Measurements from ENCODE around the gene CNN1.
A peak's percentile ranks its signal among the peaks of the same experiment; 100 is the strongest.
"Not testable (repeated sequence)": the region's sequence is repeated elsewhere in the genome, so short reads cannot be mapped to it uniquely, and the experiment has no call there.

The CNN1 gene

GRCh38 chr19:11566164-11566563 lies 27.5 kb downstream of the CNN1 start:
- DNase-seq: no peak

- DNase-seq: no peak
Observed at GRCh38 chr19:11570039-11570462, 31.4 kb downstream of the CNN1 start.

DNA sequence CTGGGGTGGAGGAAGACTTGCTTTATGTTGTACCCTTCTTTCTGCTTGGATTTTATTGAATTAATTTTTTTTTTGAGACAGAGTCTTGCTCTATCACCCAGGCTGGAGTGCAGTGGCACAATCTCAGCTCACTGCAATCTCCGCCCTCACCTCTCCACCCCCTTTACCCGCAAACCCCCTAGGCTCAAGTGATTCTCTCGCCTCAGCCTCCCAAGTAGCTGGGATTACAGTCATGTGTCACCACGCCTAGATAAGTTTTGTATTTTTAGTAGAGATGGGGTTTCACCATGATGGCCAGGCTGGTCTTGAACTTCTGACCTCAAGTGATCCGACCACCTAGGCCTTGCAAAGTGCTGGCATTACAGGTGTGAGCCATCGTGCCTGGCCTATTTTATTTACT lies 34.7 kb downstream of the CNN1 start:
- DNase-seq: not testable (repeated sequence)

DNA sequence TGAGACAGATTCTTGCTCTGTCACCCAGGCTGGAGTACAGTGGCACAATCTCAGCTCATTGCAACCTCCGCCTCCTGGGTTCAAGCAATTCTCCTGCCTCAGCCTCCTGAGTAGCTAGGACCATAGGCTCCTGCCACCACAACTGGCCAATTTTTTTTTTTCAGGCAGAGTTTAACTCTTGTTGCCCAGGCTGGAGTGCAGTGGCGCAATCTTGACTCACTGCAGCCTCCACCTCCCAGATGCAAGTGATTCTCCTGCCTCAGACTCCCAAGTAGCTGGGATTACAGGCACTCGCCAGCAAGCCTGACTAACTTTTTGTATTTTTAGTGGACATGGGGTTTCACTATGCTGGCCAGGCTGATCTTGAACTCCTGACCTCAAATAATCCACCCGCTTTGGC lies 35.1 kb downstream of the CNN1 start:
- DNase-seq: not testable (repeated sequence)

- DNase-seq: no peak
Observed at GRCh38 chr19:11574689-11575088, 36.0 kb downstream of the CNN1 start.

GRCh38 chr19:11576227-11576626 lies 37.6 kb downstream of the CNN1 start:
- no peak for DNase-seq

GRCh38 chr19:11577451-11578257 lies 39.0 kb downstream of the CNN1 start, which contains the start of gene ACP5:
ACP5 (minus strand) TSS chr19:11577645; CDS start chr19:11577317, 328 bp downstream.
- no peak for DNase-seq

DNA sequence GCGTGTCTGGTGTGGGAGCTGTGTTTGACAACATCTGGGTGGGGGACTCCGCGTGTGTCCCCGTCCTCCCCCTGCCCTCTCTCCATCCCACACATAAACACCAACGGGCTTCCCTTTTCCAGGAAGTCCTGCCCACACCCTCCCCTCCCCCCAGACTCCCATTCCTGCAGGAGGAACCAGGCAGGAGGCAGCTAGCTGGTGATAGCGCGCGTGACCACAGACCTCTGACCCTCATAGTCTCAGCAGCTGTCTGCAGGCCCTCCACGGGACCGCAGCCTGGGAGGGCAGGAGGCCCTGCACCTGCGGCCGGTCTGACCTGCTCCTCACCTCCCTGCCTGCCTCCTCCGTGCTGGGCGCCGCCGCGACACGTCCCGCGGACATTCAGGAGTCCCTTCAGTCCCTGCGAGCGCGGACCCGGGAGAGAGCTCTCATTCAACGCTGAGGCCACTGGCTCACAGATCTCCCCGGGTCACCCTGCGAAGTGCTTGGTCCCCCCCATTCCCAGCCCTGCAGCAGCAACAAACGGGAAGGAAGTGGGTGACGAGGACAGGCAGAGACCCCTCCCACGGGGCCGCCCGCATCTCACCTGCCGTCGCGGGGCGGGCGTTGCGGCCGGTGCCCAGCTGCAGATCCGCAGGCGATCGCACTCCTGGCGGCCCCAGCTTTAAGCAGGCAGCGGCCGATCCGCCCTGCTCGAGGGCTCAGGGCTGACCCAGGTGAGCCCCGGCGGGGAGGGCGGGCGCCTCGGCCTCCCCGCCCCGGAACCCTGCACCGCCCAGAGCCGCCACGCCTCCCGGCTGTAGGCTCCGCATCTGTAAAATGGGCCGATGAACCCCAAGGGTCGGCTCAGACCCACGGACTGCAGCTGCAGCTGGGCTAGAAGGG lies 39.8 kb downstream of the CNN1 start:
- DNase-seq: no peak

DNA sequence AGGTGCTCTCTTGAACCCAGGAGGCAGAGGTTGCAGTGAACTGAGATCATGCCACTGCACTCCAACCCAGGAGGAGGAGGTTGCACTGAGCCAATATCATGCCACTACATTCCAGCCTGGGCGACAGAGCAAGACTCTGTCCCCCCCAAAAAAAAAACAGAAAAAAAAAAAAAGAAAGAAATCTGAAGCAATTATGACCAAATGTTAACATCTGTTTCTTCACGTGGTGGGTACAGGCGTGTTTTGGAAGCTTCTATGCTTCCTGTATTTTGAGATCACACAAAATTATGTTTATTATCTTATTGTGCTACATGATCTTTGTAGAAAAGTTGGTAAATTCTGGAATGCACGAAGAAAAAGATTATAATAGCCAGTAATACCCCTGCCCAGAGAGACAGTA lies 41.5 kb downstream of the CNN1 start:
- DNase-seq: no peak

DNA sequence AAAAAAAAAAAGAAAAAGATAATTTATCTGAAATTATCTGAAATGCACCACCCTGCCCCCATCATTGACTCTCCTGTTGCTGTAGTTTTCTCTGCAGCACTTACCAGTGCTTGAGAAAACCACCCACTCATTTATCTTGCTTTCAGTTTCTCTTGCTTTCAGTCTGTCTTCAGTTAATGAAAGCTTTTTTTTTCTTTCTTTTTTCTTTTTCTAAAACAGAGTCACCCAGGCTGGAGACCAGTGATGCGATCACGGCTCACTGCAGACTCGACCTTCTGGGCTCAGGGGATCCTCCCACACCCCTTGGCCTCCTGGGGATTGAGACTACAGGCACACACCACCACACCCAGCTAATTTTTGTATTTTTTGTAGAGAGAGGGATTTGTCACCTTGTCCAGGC lies 43.1 kb downstream of the CNN1 start:
- no peak for DNase-seq

DNA sequence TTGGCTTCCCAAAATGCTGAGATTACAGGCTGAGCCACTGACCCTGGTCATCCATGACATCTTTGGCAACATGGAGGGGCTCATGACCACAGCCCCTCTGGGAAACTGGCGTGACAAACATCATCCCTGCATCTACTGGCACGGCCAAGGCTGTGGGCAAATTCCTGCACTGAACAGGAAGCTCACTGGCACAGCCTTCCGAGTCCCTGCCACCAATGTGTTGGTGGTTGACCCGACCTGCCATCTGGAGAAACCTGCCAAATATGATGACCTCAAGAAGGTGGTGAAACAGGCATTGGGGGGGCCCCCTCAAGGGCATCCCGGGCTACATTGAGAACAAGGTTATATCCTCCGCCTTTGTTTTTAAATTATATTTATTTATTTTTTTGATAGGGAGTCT lies 47.7 kb downstream of the CNN1 start:
- no peak for DNase-seq

DNA sequence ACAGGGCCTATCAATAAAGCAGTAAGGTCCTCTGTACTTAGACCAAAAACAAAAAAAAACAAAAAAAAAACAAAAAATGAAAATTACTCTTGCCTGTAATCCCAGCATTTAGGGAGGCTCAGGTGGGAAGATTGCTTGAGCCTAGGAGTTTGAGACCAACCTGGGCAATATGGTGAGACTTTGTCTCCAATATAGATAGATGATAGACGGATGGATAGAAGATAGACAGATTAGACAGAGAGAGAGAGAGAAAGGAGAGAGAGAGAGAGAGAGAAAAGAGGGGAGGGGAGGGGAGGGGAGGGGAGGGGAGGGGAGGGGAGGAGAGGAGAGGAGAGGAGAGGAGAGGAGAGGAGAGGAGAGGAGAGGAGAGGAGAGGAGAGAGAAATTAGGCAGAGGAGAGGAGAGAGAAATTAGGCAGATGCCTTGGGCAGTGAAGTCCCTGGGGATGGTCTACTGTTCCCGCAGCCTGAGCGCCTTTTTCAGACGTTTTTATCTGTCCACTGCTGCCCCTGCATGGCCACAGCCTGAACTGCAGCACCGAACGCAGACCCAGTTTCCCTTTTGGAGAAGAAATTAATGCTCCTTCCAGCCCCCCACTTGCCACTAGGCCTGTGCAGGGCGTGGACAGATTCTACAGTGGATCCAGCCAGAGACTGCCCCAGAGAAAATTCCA lies 48.8 kb downstream of the CNN1 start:
- DNase-seq: peak; percentile 54

GRCh38 chr19:11587975-11588631 lies 49.5 kb downstream of the CNN1 start:
- no peak for DNase-seq

- no peak for DNase-seq
Observed at GRCh38 chr19:11594084-11594483, 55.4 kb downstream of the CNN1 start.

GRCh38 chr19:11596156-11596555 lies 57.5 kb downstream of the CNN1 start:
- DNase-seq: no peak

- DNase-seq: peak; percentile 95
Observed at GRCh38 chr19:11597202-11598102, 58.8 kb downstream of the CNN1 start, which contains the start of gene ZNF627. ZNF627 (plus strand) TSS chr19:11597483; CDS start chr19:11597628, 145 bp downstream.

- DNase-seq: no peak
Observed at GRCh38 chr19:11598103-11598483, 59.4 kb downstream of the CNN1 start.

- DNase-seq: no peak
Observed at GRCh38 chr19:11598746-11599145, 60.1 kb downstream of the CNN1 start.

DNA sequence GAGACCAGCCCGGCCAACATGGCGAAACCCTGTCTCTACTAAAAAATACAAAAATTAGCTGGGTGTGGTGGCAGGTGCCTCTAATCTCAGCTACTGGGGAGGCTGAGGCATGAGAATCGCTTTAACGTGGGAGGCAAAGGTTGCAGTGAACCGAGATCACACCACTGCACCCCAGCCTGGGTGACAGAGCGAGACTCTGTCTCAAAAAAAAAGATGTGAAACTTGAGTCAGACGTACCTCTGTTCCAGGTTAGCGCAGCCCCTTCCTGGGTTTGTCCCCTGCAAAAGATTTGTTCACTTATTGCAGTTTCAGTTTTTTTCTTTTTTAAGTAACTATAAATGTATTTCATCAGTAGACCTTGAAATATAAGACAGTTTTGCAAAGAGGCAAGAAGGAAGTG lies 61.1 kb downstream of the CNN1 start:
- DNase-seq: not testable (repeated sequence)
